H1 (cell line): ENCODE data around the gene RAB25.

ENCODE experiments used
- CHD2 ChIP-seq: IDR thresholded peaks from 2 replicates; pipeline ENCODE4 v1.6.1; 2012; ENCODE audit warnings: low read length, improper control_type of control experiment
- FOSL1 ChIP-seq: IDR thresholded peaks from 2 replicates; pipeline ENCODE4 v1.6.1; 2011; ENCODE audit warnings: mild to moderate bottlenecking, low read depth, low read length, moderate library complexity; ENCODE audit not compliant: insufficient read depth
- JUND ChIP-seq: IDR thresholded peaks from 2 replicates; pipeline ENCODE4 v1.6.1; 2011; ENCODE audit warnings: mild to moderate bottlenecking, improper control_type of control experiment, low read length
- SP1 ChIP-seq: IDR thresholded peaks from 2 replicates; pipeline ENCODE4 v1.6.1; 2011; ENCODE audit warnings: low read depth, low read length
- USF2 ChIP-seq: IDR thresholded peaks from 2 replicates; pipeline ENCODE4 v1.6.1; 2011; ENCODE audit warnings: low read length, improper control_type of control experiment

GRCh38 chr1:156118177-156118868 is 57.4 kb downstream of the RAB25 start:
- TF ChIP-seq JUND (no peak), SP1 (no peak), CHD2 (no peak), USF2 (no peak), FOSL1 (no peak)
